NB4 (cell line): ENCODE data around the gene ADCY2.

Experiments used
- MYC ChIP-seq: IDR thresholded peaks from 2 replicates; pipeline ENCODE4 v1.6.1; 2011; ENCODE audit warnings: low read depth, low read length
- POLR2A ChIP-seq: IDR thresholded peaks from 2 replicates; pipeline ENCODE4 v1.6.1; 2011; ENCODE audit warnings: mild to moderate bottlenecking; ENCODE audit not compliant: insufficient read length; ENCODE audit errors: extremely low read depth
- TF ChIP-seq, protein P1 (sequence below): IDR thresholded peaks from one replicate; pipeline ENCODE4 v1.5.1; 2012; ENCODE audit warnings: low read depth, low read length
- TF ChIP-seq, protein P2 (sequence below): IDR thresholded peaks from 2 replicates; pipeline ENCODE4 v1.6.1; 2011; ENCODE audit warnings: low read depth, low read length

DNA sequence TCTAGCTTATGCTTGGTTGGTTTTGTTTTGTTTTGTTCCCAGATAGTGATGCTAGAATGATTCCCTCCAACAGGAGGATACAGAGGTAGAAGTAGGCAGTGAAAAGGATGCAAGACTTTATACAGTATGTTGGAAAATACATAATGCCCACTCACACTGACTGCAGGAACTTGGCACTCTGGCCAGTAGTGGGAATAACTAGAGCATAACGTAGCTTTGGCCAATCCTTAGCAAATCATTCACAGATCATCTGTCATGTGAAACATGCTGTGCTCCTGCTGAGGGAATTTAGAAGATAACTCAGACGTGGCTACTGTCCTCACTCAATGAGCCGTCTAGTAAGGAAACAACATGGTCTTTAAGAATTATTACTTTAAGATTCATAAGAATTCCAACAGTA, 441.5 kb downstream of the ADCY2 start:
- TF ChIP-seq, protein P1, sequence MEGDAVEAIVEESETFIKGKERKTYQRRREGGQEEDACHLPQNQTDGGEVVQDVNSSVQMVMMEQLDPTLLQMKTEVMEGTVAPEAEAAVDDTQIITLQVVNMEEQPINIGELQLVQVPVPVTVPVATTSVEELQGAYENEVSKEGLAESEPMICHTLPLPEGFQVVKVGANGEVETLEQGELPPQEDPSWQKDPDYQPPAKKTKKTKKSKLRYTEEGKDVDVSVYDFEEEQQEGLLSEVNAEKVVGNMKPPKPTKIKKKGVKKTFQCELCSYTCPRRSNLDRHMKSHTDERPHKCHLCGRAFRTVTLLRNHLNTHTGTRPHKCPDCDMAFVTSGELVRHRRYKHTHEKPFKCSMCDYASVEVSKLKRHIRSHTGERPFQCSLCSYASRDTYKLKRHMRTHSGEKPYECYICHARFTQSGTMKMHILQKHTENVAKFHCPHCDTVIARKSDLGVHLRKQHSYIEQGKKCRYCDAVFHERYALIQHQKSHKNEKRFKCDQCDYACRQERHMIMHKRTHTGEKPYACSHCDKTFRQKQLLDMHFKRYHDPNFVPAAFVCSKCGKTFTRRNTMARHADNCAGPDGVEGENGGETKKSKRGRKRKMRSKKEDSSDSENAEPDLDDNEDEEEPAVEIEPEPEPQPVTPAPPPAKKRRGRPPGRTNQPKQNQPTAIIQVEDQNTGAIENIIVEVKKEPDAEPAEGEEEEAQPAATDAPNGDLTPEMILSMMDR, result no peak
- TF ChIP-seq, protein P2, sequence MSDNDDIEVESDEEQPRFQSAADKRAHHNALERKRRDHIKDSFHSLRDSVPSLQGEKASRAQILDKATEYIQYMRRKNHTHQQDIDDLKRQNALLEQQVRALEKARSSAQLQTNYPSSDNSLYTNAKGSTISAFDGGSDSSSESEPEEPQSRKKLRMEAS, result no peak
- TF ChIP-seq POLR2A, result no peak
- TF ChIP-seq MYC, result no peak
